K562 (cell line): ENCODE data around the gene TIFAB. TPM values are rescaled to one million over a fixed set of nuclear protein-coding genes. Genes with fewer than 3 reads are reported as not detected.

Experiments
- ATAC-seq: fragments of 200-7000 bp; cut with Tn5 transposase; 3 replicates; pipeline ENCODE4 v1.9.1; 2020; ENCODE audit warnings: moderate library complexity
- BruUV-seq: library from RNA; stranded (reverse); fragments of 400-500 nt; replicated peaks from 2 replicates; lab custom pipeline; 2021; lab: Mats Ljungman, UMichigan
- CTCF ChIA-PET: fragments of 300-600 bp; formaldehyde crosslinking; extraction: SDS; loops from one replicate; lab custom pipeline; 2021; ENCODE audit warnings: low intra/inter-chr PET ratio; lab: Yijun Ruan, JAX
- POLR2A ChIA-PET: fragments of 300-600, 350-650 bp; sonication (Branson Sonifier 250); formaldehyde crosslinking; extraction: SDS; loops from one replicate; lab custom pipeline; 2021; ENCODE audit warnings: antibody characterized with exemption, inconsistent platforms; lab: Yijun Ruan, JAX
- DNase-seq, 4 experiments: peaks; one replicate each; pipeline versions ENCODE4 v3.0.0 to v3.0.0-alpha.2; 2011 to 2018; ENCODE audit warnings: low spot score in 3 of 4, mixed read lengths in 3 of 4; ENCODE audit errors: extremely low read depth in 1 of 4
- FAIRE-seq: peaks from 2 replicates; lab custom pipeline; 2011; peaks lifted over from hg19 to GRCh38; lab: Jason Lieb, UNC
- H2AFZ ChIP-seq: 2 replicates; pipeline ENCODE4 v1.6.0; 2011; ENCODE audit warnings: low read depth, low read length, control low read depth, inconsistent platforms
- H3K27ac ChIP-seq: fragments of 200-600 bp; 3 replicates; pipeline ENCODE4 v1.8.0; 2011; ENCODE audit warnings: low read depth, mild to moderate bottlenecking, control low read depth, inconsistent platforms, low read length, moderate library complexity, mixed read lengths; ENCODE audit errors: extremely low read depth
- H3K27me3 ChIP-seq, 2 experiments: fragments of 300-600 bp in 1 of 2; 2 replicates in 1 of 2; 3 replicates in 1 of 2; pipeline versions ENCODE4 v1.6.0 to v1.8.0; 2011; ENCODE audit warnings: inconsistent platforms in 2 of 2, low read length in 2 of 2, mild to moderate bottlenecking in 1 of 2, mixed read lengths in 1 of 2, moderate library complexity in 1 of 2; ENCODE audit not compliant: control insufficient read depth in 2 of 2, insufficient read depth in 2 of 2
- H3K36me3 ChIP-seq: fragments of 300-600 bp; 3 replicates; pipeline ENCODE4 v1.8.0; 2011; ENCODE audit warnings: mild to moderate bottlenecking, low read length, inconsistent platforms; ENCODE audit not compliant: control insufficient read depth, insufficient read depth
- H3K4me1 ChIP-seq, 2 experiments: fragments of 200-600 bp in 1 of 2; replicated peaks in 1 of 2; 2 replicates in 1 of 2; 3 replicates in 1 of 2; pipeline versions ENCODE4 v1.5.1 to v1.8.0; 2011; ENCODE audit warnings: inconsistent platforms in 2 of 2, low read length in 2 of 2, mild to moderate bottlenecking in 1 of 2, mixed read lengths in 1 of 2, moderate library complexity in 1 of 2; ENCODE audit not compliant: control insufficient read depth in 2 of 2, insufficient read depth in 2 of 2
- H3K4me2 ChIP-seq: 2 replicates; pipeline ENCODE4 v1.6.1; 2011; ENCODE audit warnings: low read length, control low read depth, inconsistent platforms, mixed read lengths; ENCODE audit not compliant: insufficient read depth
- H3K4me3 ChIP-seq: fragments of 200-600 bp; sonication (generic), shearing (Covaris generic); 2 replicates; pipeline ENCODE4 v1.5.1; 2016; ENCODE audit warnings: control low read depth, inconsistent platforms
- H3K79me2 ChIP-seq: fragments of 200-600 bp; 3 replicates; pipeline ENCODE4 v1.8.0; 2011; ENCODE audit warnings: low read length, inconsistent platforms; ENCODE audit not compliant: control insufficient read depth, insufficient read depth
- H3K9ac ChIP-seq, 2 experiments: 2 replicates each; pipeline versions ENCODE4 v1.6.0 to v1.6.1; 2011; ENCODE audit warnings: low read depth in 2 of 2, low read length in 2 of 2, control low read depth in 1 of 2, inconsistent platforms in 1 of 2, mild to moderate bottlenecking in 1 of 2, mixed read lengths in 1 of 2; ENCODE audit not compliant: insufficient read depth in 1 of 2
- H3K9me1 ChIP-seq: one replicate; pipeline ENCODE4 v1.6.0; 2011; ENCODE audit warnings: inconsistent platforms, mild to moderate bottlenecking, low read length, moderate library complexity; ENCODE audit not compliant: control insufficient read depth, insufficient read depth
- H3K9me3 ChIP-seq: replicated peaks from 2 replicates; pipeline ENCODE4 v1.5.1; 2011; ENCODE audit warnings: low read depth, low read length, inconsistent platforms; ENCODE audit not compliant: control insufficient read depth, insufficient read depth
- H4K20me1 ChIP-seq: replicated peaks from 2 replicates; pipeline ENCODE4 v1.6.1; 2011; ENCODE audit warnings: low read length, inconsistent platforms, mixed read lengths; ENCODE audit not compliant: control insufficient read depth, insufficient read depth
- CEBPG ChIP-seq, 3 experiments: fragments of 200-800 bp in 1 of 3; sonication (Bioruptor generic) in 1 of 3; sonication (generic) in 1 of 3; formaldehyde crosslinking in 1 of 3; IDR thresholded peaks in 2 of 3; conservative IDR thresholded peaks in 1 of 3; 2 replicates each; pipeline versions ENCODE4 v1.6.1 to v1.8.0; 2016 to 2022; ENCODE audit warnings: missing compliant biosample characterization in 2 of 3, missing genetic modification characterization in 2 of 3, mild to moderate bottlenecking in 1 of 3, missing genetic modification reagents in 1 of 3
- CREM ChIP-seq: IDR thresholded peaks from 2 replicates; pipeline ENCODE4 v1.6.1; 2014; ENCODE audit warnings: antibody characterized with exemption, low read depth
- FOXK2 ChIP-seq, 2 experiments: fragments of 450-650 bp; IDR thresholded peaks in 1 of 2; conservative IDR thresholded peaks in 1 of 2; 2 replicates each; pipeline ENCODE4 v1.6.1; 2016; ENCODE audit warnings: low read depth in 2 of 2, mild to moderate bottlenecking in 1 of 2
- HDAC8 ChIP-seq: fragments of 450-650 bp; IDR thresholded peaks from 2 replicates; pipeline ENCODE4 v1.6.1; 2016; ENCODE audit warnings: mild to moderate bottlenecking, missing genetic modification characterization, moderate library complexity, missing compliant biosample characterization
- KLF1 ChIP-seq: fragments of 450-650 bp; IDR thresholded peaks from 2 replicates; pipeline ENCODE4 v1.6.1; 2016; ENCODE audit warnings: missing genetic modification characterization, missing compliant biosample characterization
- NR2C1 ChIP-seq, 2 experiments: fragments of 450-650 bp; IDR thresholded peaks; 2 replicates each; pipeline ENCODE4 v1.6.1; 2017; ENCODE audit warnings: mild to moderate bottlenecking in 2 of 2, antibody characterized with exemption in 1 of 2, inconsistent platforms in 1 of 2, missing compliant biosample characterization in 1 of 2, missing genetic modification characterization in 1 of 2
- NR4A1 ChIP-seq, 2 experiments: fragments of 250-450 bp in 1 of 2; fragments of 450-650 bp in 1 of 2; sonication (Bioruptor Pico) in 1 of 2; IDR thresholded peaks; 2 replicates each; pipeline versions ENCODE4 v1.4.0 to v1.6.1; 2016 to 2020; ENCODE audit warnings: mild to moderate bottlenecking in 2 of 2, missing compliant biosample characterization in 1 of 2, missing genetic modification characterization in 1 of 2, moderate library complexity in 1 of 2
- POLR3A ChIP-seq: IDR thresholded peaks from 2 replicates; pipeline ENCODE4 v1.6.1; 2011; ENCODE audit warnings: borderline replicate concordance, mild to moderate bottlenecking, moderate library complexity; ENCODE audit not compliant: insufficient read length, insufficient read depth; ENCODE audit errors: extremely low read depth
- PTRF ChIP-seq: fragments of 450-650 bp; IDR thresholded peaks from 2 replicates; pipeline ENCODE4 v1.6.1; 2016; ENCODE audit warnings: mild to moderate bottlenecking, missing genetic modification characterization, missing compliant biosample characterization
- STAT5B ChIP-seq: fragments of 250-450 bp; sonication (Bioruptor Pico); IDR thresholded peaks from 2 replicates; pipeline ENCODE4 v1.8.0; 2021; ENCODE audit warnings: mild to moderate bottlenecking, inconsistent platforms
- TAF15 ChIP-seq: fragments of 200-400 bp; formaldehyde crosslinking; IDR thresholded peaks from 2 replicates; pipeline ENCODE4 v1.6.1; 2017; ENCODE audit warnings: mild to moderate bottlenecking, low read depth, low read length, moderate library complexity
- TCF15 ChIP-seq: fragments of 250-450 bp; sonication (Bioruptor Pico); IDR thresholded peaks from 2 replicates; pipeline ENCODE4 v1.8.0; 2022; ENCODE audit warnings: moderate library complexity, mild to moderate bottlenecking, inconsistent platforms
- ZC3H8 ChIP-seq: fragments of 450-650 bp; IDR thresholded peaks from 2 replicates; pipeline ENCODE4 v1.6.1; 2017
- ZFP91 ChIP-seq: sonication (generic); formaldehyde crosslinking; IDR thresholded peaks from 2 replicates; pipeline ENCODE4 v1.8.0; 2022; ENCODE audit warnings: mild to moderate bottlenecking, missing genetic modification reagents
- ZNF655 ChIP-seq: fragments of 250-450 bp; sonication (Bioruptor Pico); IDR thresholded peaks from 2 replicates; pipeline ENCODE4 v1.5.0; 2021
- ZNF668 ChIP-seq: fragments of 250-450 bp; sonication (Bioruptor Pico); IDR thresholded peaks from 2 replicates; pipeline ENCODE4 v1.8.0; 2022; ENCODE audit warnings: mild to moderate bottlenecking, inconsistent platforms
- WGBS: fragments of 100-300 bp; shearing (Covaris generic); methylation state at CpG from one replicate; pipeline ENCODE4 v1.1.6; 2016; ENCODE audit warnings: low coverage, mixed read lengths; ENCODE audit not compliant: insufficient coverage; ENCODE audit errors: missing lambda C conversion rate; 5-methylcytosine and 5-hydroxymethylcytosine counted together
- in situ Hi-C: fragments of 300-500 bp; cut with MboI; formaldehyde crosslinking; loops from 4 replicates; pipeline ENCODE4 v1.15.0; 2018; ENCODE audit warnings: inconsistent platforms, mixed read lengths
- intact Hi-C: fragments of 100-400 bp; cut with micrococcal nuclease; formaldehyde crosslinking; loops from 2 replicates; pipeline ENCODE4 v1.14.2; 2022
- polyA plus RNA-seq, 8 experiments: library from polyadenylated mRNA; depleted of rRNA in 4 of 8; stranded (reverse) in 5 of 8; unstranded in 3 of 8; fragments of >200 nt; fragmentation: Nextera tagmentation in 2 of 8; fragmentation: Illumina TruSeq in 1 of 8; extraction: Ambion mirVana in 2 of 8; extraction: Trizol in 1 of 8; gene quantifications; 2 replicates each; pipeline versions ENCODE4 v1.2.1 to v1.2.3, GENCODE V29; 2011 to 2014; ENCODE audit warnings: inconsistent platforms in 1 of 8, missing spikeins in 1 of 8
- total RNA-seq, 7 experiments: library from RNA; depleted of rRNA in 6 of 7; stranded (reverse); fragments of >200 nt in 6 of 7; fragmentation: Illumina TruSeq in 2 of 7; extraction: Trizol in 2 of 7; gene quantifications; 2 replicates each; pipeline versions ENCODE4 v1.2.1 to v1.2.3, GENCODE V29; 2011 to 2021; ENCODE audit warnings: low replicate concordance in 1 of 7

TIFAB gene
- total and polyA plus RNA-seq, 9 of the 15 experiments (the other 6 are each of a cell fraction or from before 2014, with no cell fraction given): not detected

- no peak for ATAC-seq
- WGBS: 21% methylated on average over 7 of the region's 8 CpGs
- Histone ChIP-seq H3K9ac (no peak overlapping the region), H2AFZ (no peak overlapping the region), H3K27ac (no peak overlapping the region), H3K4me2 (no peak overlapping the region), H3K4me3 (no peak overlapping the region), H3K9me1 (no peaks in the 10 kb centered on the region), H3K36me3 (no peaks in the 10 kb centered on the region), H3K4me1 (no peaks in the 10 kb centered on the region; a peak in 1 of 5 replicates), H3K27me3 (peaks cover 0 to 9% of the 10 kb centered on the region in 2 experiments; a peak in 1 of 5 replicates), H3K9me3 (no peaks in the 10 kb centered on the region), H4K20me1 (no peaks in the 10 kb centered on the region), H3K79me2 (no peaks in the 10 kb centered on the region)
- ChIA-PET CTCF (no interaction called here), POLR2A (interaction anchor here (0.5 to 1.6 kb wide), 2 partner anchors 19 to 39 kb away, joined by 3 read pairs; no protein-coding TSS in a partner anchor)
- DNase-seq: no peak
- in situ Hi-C loops (no loop called here), intact Hi-C loops (no loop called here)
- TF ChIP-seq PTRF (tag) (no peak), NR2C1 (IDR thresholded peaks at IDR 0.05) (no peak), NR2C1 (tag; IDR thresholded peaks at IDR 0.05) (no peak), ZNF655 (CRISPR knock-in tag) (no peak), ZNF668 (CRISPR knock-in tag) (no peak), CEBPG (CRISPR knock-in tag; IDR thresholded peaks at IDR 0.05) (no peak), CEBPG (tag; conservative IDR thresholded peaks at IDR 0.05 in 1 of 2, IDR thresholded peaks at IDR 0.05 in 1 of 2) (no peak), ZC3H8 (no peak), CREM (no peak), ZFP91 (CRISPR knock-in tag) (no peak), TCF15 (no peak), HDAC8 (tag) (no peak), KLF1 (tag) (no peak), STAT5B (CRISPR knock-in tag) (no peak), POLR3A (no peak), NR4A1 (CRISPR knock-in tag; IDR thresholded peaks at IDR 0.05) (no peak), NR4A1 (tag; IDR thresholded peaks at IDR 0.05) (no peak), FOXK2 (conservative IDR thresholded peaks at IDR 0.05 in 1 of 2, IDR thresholded peaks at IDR 0.05 in 1 of 2; ENCODE audit: low read depth in 2 of 2) (no peak), TAF15 (no peak)
- BruUV-seq: no TSS peak
- FAIRE-seq: no peak
Measured at GRCh38 chr5:135497971-135498636, 46.0 kb upstream of the TIFAB start.
